Right atrium auricular region (tissue), 2 donors: ENCODE measurements around the gene POR. TPM values are rescaled to one million over a fixed set of nuclear protein-coding genes. Genes with fewer than 3 reads are reported as not detected.

Experiments used
- DNase-seq: peaks from one replicate; pipeline ENCODE4 v3.0.0-alpha.2; 2019; ENCODE audit warnings: low spot score
- H3K27ac ChIP-seq, 2 donors: fragments of 200-600 bp; sonication (generic); 1 replicate in 1 of 2; 2 replicates in 1 of 2; pipeline ENCODE4 v1.5.1; 2016 to 2019
- H3K27me3 ChIP-seq, 2 donors: fragments of 200-600 bp; sonication (generic); one replicate each; pipeline versions ENCODE4 v1.5.1 to v1.6.0; 2017 to 2019
- H3K36me3 ChIP-seq: fragments of 200-600 bp; sonication (generic); one replicate; pipeline ENCODE4 v1.5.1; 2016
- H3K4me1 ChIP-seq, 2 donors: fragments of 200-600 bp; sonication (generic); one replicate each; pipeline versions ENCODE4 v1.5.1 to v1.6.0; 2017 to 2019
- H3K4me3 ChIP-seq, 2 donors: fragments of 200-600 bp; sonication (generic); 1 replicate in 1 of 2; 2 replicates in 1 of 2; pipeline ENCODE4 v1.5.1; 2017 to 2019; ENCODE audit warnings: mild to moderate bottlenecking in 1 of 2, moderate library complexity in 1 of 2
- H3K9me3 ChIP-seq, 2 donors: fragments of 200-600 bp; sonication (generic); one replicate each; pipeline ENCODE4 v1.5.1; 2019
- total RNA-seq, 2 donors: library from RNA; depleted of rRNA; stranded (reverse); fragments of >200 nt; gene quantifications; one replicate each; pipeline ENCODE4 v1.1.0, GENCODE V29; 2016
- TF ChIP-seq, protein P1 (sequence below), 2 donors: fragments of 200-600 bp; sonication (generic); IDR thresholded peaks; one replicate each; pipeline ENCODE4 v1.5.1; 2019; ENCODE audit warnings: antibody characterized with exemption in 2 of 2

POR gene
- total RNA-seq, 2 donors from 2014 or later: 53.4 to 85.3 TPM

GRCh38 chr7:75963381-75963995 is 48.5 kb downstream of the POR start:
- Histone ChIP-seq H3K27ac (peak overlapping the region; percentile 80 to 85), H3K9me3 (no peaks in the 10 kb centered on the region), H3K27me3 (no peaks in the 10 kb centered on the region), H3K36me3 (peaks cover 1% of the 10 kb centered on the region), H3K4me1 (peaks cover 0 to 64% of the 10 kb centered on the region in 2 donors), H3K4me3 (no peak overlapping the region)
- TF ChIP-seq, protein P1, sequence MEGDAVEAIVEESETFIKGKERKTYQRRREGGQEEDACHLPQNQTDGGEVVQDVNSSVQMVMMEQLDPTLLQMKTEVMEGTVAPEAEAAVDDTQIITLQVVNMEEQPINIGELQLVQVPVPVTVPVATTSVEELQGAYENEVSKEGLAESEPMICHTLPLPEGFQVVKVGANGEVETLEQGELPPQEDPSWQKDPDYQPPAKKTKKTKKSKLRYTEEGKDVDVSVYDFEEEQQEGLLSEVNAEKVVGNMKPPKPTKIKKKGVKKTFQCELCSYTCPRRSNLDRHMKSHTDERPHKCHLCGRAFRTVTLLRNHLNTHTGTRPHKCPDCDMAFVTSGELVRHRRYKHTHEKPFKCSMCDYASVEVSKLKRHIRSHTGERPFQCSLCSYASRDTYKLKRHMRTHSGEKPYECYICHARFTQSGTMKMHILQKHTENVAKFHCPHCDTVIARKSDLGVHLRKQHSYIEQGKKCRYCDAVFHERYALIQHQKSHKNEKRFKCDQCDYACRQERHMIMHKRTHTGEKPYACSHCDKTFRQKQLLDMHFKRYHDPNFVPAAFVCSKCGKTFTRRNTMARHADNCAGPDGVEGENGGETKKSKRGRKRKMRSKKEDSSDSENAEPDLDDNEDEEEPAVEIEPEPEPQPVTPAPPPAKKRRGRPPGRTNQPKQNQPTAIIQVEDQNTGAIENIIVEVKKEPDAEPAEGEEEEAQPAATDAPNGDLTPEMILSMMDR (IDR thresholded peaks at IDR 0.05): no peak
- no peak for DNase-seq

- Histone ChIP-seq H3K36me3 (no peaks in the 10 kb centered on the region), H3K4me1 (peaks cover 0 to 80% of the 10 kb centered on the region in 2 donors), H3K9me3 (no peaks in the 10 kb centered on the region), H3K27ac (peak overlapping the region; percentile 80), H3K27me3 (no peaks in the 10 kb centered on the region), H3K4me3 (no peak overlapping the region)
- DNase-seq: no peak
- TF ChIP-seq, protein P1 (IDR thresholded peaks at IDR 0.05): no peak
Observed at GRCh38 chr7:75965617-75966016, 50.7 kb downstream of the POR start.

DNA sequence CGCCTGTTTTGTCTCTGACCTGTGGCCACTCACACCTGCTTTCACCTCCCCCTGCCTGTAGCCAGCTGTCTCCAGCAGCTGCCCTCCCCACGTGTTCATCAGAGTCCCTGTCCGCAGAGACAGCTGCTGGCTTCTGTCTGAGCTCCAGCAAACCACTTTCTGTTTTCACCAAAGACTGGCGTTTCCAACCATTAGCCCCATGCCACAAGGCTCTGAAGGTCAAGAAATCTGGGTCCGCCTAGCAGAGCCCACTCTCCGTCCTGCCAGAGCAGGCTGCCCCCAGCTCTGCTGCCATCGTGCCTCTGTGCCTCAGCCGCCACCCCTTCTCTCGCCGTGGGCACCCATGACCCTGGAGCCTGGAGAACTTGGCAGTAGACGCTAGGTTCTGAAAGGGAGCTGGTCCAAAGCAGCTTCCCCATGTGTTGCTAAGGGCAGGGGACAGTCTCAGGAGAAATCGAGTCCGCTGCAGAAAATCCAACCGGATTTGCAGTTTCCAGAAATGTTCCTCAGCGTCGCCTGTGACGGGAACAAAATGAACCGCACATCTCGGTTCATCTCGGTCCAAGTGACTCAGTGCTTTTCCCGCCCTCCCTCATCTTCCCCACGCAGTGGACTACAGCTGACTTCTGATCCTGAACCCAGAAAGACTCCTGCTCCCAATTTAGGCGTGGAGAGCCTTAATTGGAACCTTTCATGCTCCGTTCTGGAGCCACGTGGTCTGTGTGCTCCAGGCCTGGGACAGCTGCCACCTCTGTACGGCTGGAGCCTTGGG is 51.4 kb downstream of the POR start:
- H3K9me3 ChIP-seq: no peaks in the 10 kb centered on the region
- TF ChIP-seq, protein P1 (IDR thresholded peaks at IDR 0.05): no peak
- H3K4me3 ChIP-seq: peak overlapping the region in 1 of 2 donors; percentile 12
- H3K4me1 ChIP-seq: peaks cover 0 to 82% of the 10 kb centered on the region in 2 donors
- peak; percentile 90 for DNase-seq
- peak overlapping the region; percentile 80 for H3K27ac ChIP-seq
- H3K27me3 ChIP-seq: no peaks in the 10 kb centered on the region
- H3K36me3 ChIP-seq: no peaks in the 10 kb centered on the region

GRCh38 chr7:75967055-75967454 is 52.1 kb downstream of the POR start:
- H3K9me3 ChIP-seq: no peaks in the 10 kb centered on the region
- no peak for DNase-seq
- no peaks in the 10 kb centered on the region for H3K36me3 ChIP-seq
- peaks cover 0 to 82% of the 10 kb centered on the region in 2 donors for H3K4me1 ChIP-seq
- no peaks in the 10 kb centered on the region for H3K27me3 ChIP-seq
- no peak overlapping the region for H3K4me3 ChIP-seq
- peak overlapping the region; percentile 80 for H3K27ac ChIP-seq
- TF ChIP-seq, protein P1 (IDR thresholded peaks at IDR 0.05): no peak

- TF ChIP-seq, protein P1 (IDR thresholded peaks at IDR 0.05): no peak
Observed at GRCh38 chr7:75967487-75967997, 52.6 kb downstream of the POR start.

More at GRCh38 chr7:75967487-75967997, 52.6 kb downstream of the POR start:
- H3K27me3 ChIP-seq: no peaks in the 10 kb centered on the region
- no peaks in the 10 kb centered on the region for H3K9me3 ChIP-seq
- peaks cover 0 to 82% of the 10 kb centered on the region in 2 donors for H3K4me1 ChIP-seq
- peak overlapping the region in 1 of 2 donors; percentile 10 for H3K4me3 ChIP-seq
- no peak for DNase-seq
- H3K36me3 ChIP-seq: peaks cover under 1% of the 10 kb centered on the region
- H3K27ac ChIP-seq: peak overlapping the region; percentile 80
